GM23248 (cell line): ENCODE data around the gene ERCC6L. TPM values are rescaled to one million over a fixed set of nuclear protein-coding genes. Genes with fewer than 3 reads are reported as not detected.

ENCODE experiments used
- DNase-seq: peaks from one replicate; pipeline ENCODE4 v3.0.0-alpha.2; 2015
- H2AFZ ChIP-seq: fragments of 200-600 bp; sonication (generic); 2 replicates; pipeline ENCODE4 v1.6.1; 2016; ENCODE audit warnings: antibody characterized with exemption
- H3F3A ChIP-seq: fragments of 200-600 bp; sonication (generic); 2 replicates; pipeline ENCODE4 v1.6.1; 2016; ENCODE audit warnings: mild to moderate bottlenecking, antibody characterized with exemption, mixed run types; ENCODE audit not compliant: insufficient read depth
- H3K27ac ChIP-seq: fragments of 200-600 bp; sonication (generic); 2 replicates; pipeline ENCODE4 v1.5.1; 2016; ENCODE audit warnings: mild to moderate bottlenecking
- H3K27me3 ChIP-seq: fragments of 200-600 bp; sonication (generic); replicated peaks from 2 replicates; pipeline ENCODE4 v1.6.1; 2016; ENCODE audit warnings: mild to moderate bottlenecking; ENCODE audit not compliant: insufficient read depth
- H3K36me3 ChIP-seq: fragments of 200-600 bp; sonication (generic); 2 replicates; pipeline ENCODE4 v1.6.1; 2016; ENCODE audit warnings: low read depth, mild to moderate bottlenecking
- H3K4me1 ChIP-seq: fragments of 200-600 bp; sonication (generic); 2 replicates; pipeline ENCODE4 v1.6.1; 2016; ENCODE audit warnings: mild to moderate bottlenecking; ENCODE audit not compliant: insufficient read depth
- H3K4me2 ChIP-seq: fragments of 200-600 bp; sonication (generic); one replicate; pipeline ENCODE4 v1.6.1; 2016; ENCODE audit warnings: mild to moderate bottlenecking; ENCODE audit not compliant: unreplicated experiment
- H3K4me3 ChIP-seq: fragments of 200-600 bp; sonication (generic); 2 replicates; pipeline ENCODE4 v1.5.1; 2016; ENCODE audit warnings: mild to moderate bottlenecking
- H3K79me2 ChIP-seq: fragments of 200-600 bp; sonication (generic); 2 replicates; pipeline ENCODE4 v1.6.1; 2016; ENCODE audit warnings: mild to moderate bottlenecking; ENCODE audit not compliant: insufficient read depth
- H3K9ac ChIP-seq: fragments of 200-600 bp; sonication (generic); 2 replicates; pipeline ENCODE4 v1.6.1; 2016; ENCODE audit warnings: mild to moderate bottlenecking
- H3K9me2 ChIP-seq: fragments of 200-600 bp; sonication (generic); 2 replicates; pipeline ENCODE4 v1.6.1; 2016; ENCODE audit warnings: mixed run types, mild to moderate bottlenecking, moderate library complexity; ENCODE audit not compliant: insufficient read depth
- H3K9me3 ChIP-seq: fragments of 200-600 bp; sonication (generic); one replicate; pipeline ENCODE4 v1.6.1; 2017; ENCODE audit warnings: low read depth
- H4K20me1 ChIP-seq: fragments of 200-600 bp; sonication (generic); 2 replicates; pipeline ENCODE4 v1.6.0; 2016; ENCODE audit not compliant: insufficient read depth
- EZH2 ChIP-seq: fragments of 200-600 bp; sonication (generic); IDR thresholded peaks from 2 replicates; pipeline ENCODE4 v1.6.1; 2018; ENCODE audit warnings: antibody characterized with exemption, mild to moderate bottlenecking; ENCODE audit not compliant: insufficient read depth, poor library complexity, severe bottlenecking
- EZH2phosphoT487 ChIP-seq: fragments of 200-600 bp; sonication (generic); IDR thresholded peaks from 2 replicates; pipeline ENCODE4 v1.6.1; 2018; ENCODE audit warnings: antibody characterized with exemption, moderate library complexity, mild to moderate bottlenecking, low read depth; ENCODE audit not compliant: insufficient read depth
- WGBS, 2 experiments: methylation state at CpG; one replicate each; pipeline ENCODE4 v1.1.6; 2015 to 2017; ENCODE audit warnings: low lambda C conversion rate in 2 of 2, low coverage in 1 of 2; ENCODE audit errors: missing lambda C conversion rate in 2 of 2; 5-methylcytosine and 5-hydroxymethylcytosine counted together
- in situ Hi-C: fragments of 300-500 bp; cut with MboI; formaldehyde crosslinking; loops from 2 replicates; pipeline ENCODE4 v1.15.0; 2020
- polyA plus RNA-seq: library from polyadenylated mRNA; unstranded; fragments of >200 nt; fragmentation: Nextera tagmentation; extraction: Ambion mirVana; gene quantifications from 2 replicates; pipeline ENCODE4 v1.2.1, GENCODE V29; 2016
- total RNA-seq: library from RNA; depleted of rRNA; stranded (reverse); fragments of >200 nt; shearing (Covaris generic); gene quantifications from 2 replicates; pipeline ENCODE4 v1.2.3, GENCODE V29; 2014; rRNA removed

Gene ERCC6L
- 1.9 and 3.0 TPM in 2 replicates for total RNA-seq
- 2.1 and 2.4 TPM in 2 replicates for polyA plus RNA-seq

DNA sequence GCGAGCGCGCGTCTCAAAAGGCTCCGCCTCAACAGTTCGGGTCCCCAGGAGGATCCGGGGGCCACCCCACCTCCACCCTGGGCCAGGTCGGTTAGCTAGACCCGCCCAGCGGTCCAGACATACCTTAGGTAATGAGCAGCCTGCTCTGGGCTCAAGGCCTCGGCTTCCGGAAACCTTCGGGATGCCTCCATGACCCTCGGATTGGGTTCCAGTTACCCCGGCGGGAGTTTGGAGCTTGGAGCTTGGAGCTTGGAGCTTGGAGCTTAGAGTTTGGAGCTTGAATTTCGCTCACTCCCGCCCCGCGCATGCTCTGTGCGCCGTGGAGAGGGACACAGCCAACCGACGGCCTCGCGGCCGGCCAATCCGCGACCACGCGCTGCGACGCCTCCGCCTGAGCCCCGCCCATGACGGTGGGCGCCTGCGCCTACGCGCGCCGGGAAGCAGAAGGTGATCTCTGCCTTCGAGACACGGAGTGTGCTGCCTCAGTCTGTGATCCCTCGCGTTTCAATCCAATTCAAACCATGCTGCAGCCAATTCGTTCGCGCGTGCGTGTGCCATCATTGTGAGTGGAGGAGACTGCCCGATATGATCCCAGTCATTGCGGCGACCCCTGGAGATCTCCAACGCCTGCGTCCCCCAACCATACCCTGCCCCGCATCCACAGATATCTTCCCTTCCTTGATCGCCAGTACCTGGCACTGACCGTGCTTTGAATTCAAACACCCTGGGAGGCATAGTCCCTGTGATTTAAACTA, at the start of gene ERCC6L:
Gene ERCC6L (minus strand): TSS at position 307 of the 755 bp plus-strand sequence. CDS start 116 bp downstream, at position 191.
- Histone ChIP-seq H3K27ac (peak within 1 kb of the TSS; percentile 45), H3K4me1 (peaks cover 9% of the 10 kb centered on the region; the same call in 1 of the 2 replicates), H3K27me3 (no peaks in the 10 kb centered on the region), H3K9me2 (no peaks in the 10 kb centered on the region), H3K79me2 (0 out of 2 replicates have a peak, but pooled peaks cover 14% of the 10 kb centered on the region), H3K9ac (peak within 1 kb of the TSS; percentile 67), H3K4me2 (peak within 1 kb of the TSS; percentile 83), H3K9me3 (no peaks in the 10 kb centered on the region), H3K4me3 (peak within 1 kb of the TSS; percentile 87), H2AFZ (peak within 1 kb of the TSS; percentile 93), H3F3A (peaks cover 6% of the 10 kb centered on the region; the same call in 1 of the 2 replicates), H3K36me3 (no peaks in the 10 kb centered on the region), H4K20me1 (no peaks in the 10 kb centered on the region)
- in situ Hi-C loops: no loop called here
- DNase-seq: peak; percentile 90
- no peak for TF ChIP-seq EZH2
- TF ChIP-seq EZH2phosphoT487: no peak
- 1 to 3% methylated on average over 38 to 44 of the region's 59 CpGs for WGBS, 2 experiments

GRCh38 chrX:72282302-72282701, 43.5 kb upstream of the ERCC6L start:
- no peak for DNase-seq
- H3K36me3 ChIP-seq: no peaks in the 10 kb centered on the region
- H3K9me2 ChIP-seq: no peaks in the 10 kb centered on the region
- H3K4me3 ChIP-seq: no peak overlapping the region
- H3K79me2 ChIP-seq: no peaks in the 10 kb centered on the region
- no peak for TF ChIP-seq EZH2
- no peak for TF ChIP-seq EZH2phosphoT487
- WGBS, 2 experiments: 100% methylated on average over 1 of the region's 1 CpG
- no peaks in the 10 kb centered on the region for H3K9me3 ChIP-seq
- H3K27me3 ChIP-seq: no peaks in the 10 kb centered on the region
- H3K4me1 ChIP-seq: peaks cover 10% of the 10 kb centered on the region; the same call in 1 of the 2 replicates
- no peak overlapping the region for H3K27ac ChIP-seq
- no peak overlapping the region for H3K4me2 ChIP-seq
- H3K9ac ChIP-seq: no peak overlapping the region
- H4K20me1 ChIP-seq: no peaks in the 10 kb centered on the region
- no peak overlapping the region for H2AFZ ChIP-seq
- in situ Hi-C loops: loop anchor here (25.0 kb wide), 1 partner anchor 255 kb away; no protein-coding TSS in a partner anchor
- H3F3A ChIP-seq: no peaks in the 10 kb centered on the region

GRCh38 chrX:72280321-72280845, 41.6 kb upstream of the ERCC6L start:
- WGBS, 2 experiments: 6 to 17% methylated on average over 5 of the region's 5 CpGs
- H3K27me3 ChIP-seq: no peaks in the 10 kb centered on the region
- peak; percentile 80 for DNase-seq
- no peak overlapping the region for H3K4me3 ChIP-seq
- H2AFZ ChIP-seq: no peak overlapping the region
- H3K79me2 ChIP-seq: peaks cover 17% of the 10 kb centered on the region
- no peak overlapping the region for H3K27ac ChIP-seq
- no peak overlapping the region for H3K4me2 ChIP-seq
- H3K9ac ChIP-seq: no peak overlapping the region
- no peaks in the 10 kb centered on the region for H4K20me1 ChIP-seq
- peaks cover 16% of the 10 kb centered on the region for H3K4me1 ChIP-seq
- peaks cover 13% of the 10 kb centered on the region for H3F3A ChIP-seq
- in situ Hi-C loops: loop anchor here (25.0 kb wide), 1 partner anchor 257 kb away; no protein-coding TSS in a partner anchor
- no peaks in the 10 kb centered on the region for H3K9me2 ChIP-seq
- H3K36me3 ChIP-seq: peaks cover 8% of the 10 kb centered on the region; the same call in 1 of the 2 replicates
- TF ChIP-seq EZH2phosphoT487 (no peak), EZH2 (no peak)
- no peaks in the 10 kb centered on the region for H3K9me3 ChIP-seq

DNA sequence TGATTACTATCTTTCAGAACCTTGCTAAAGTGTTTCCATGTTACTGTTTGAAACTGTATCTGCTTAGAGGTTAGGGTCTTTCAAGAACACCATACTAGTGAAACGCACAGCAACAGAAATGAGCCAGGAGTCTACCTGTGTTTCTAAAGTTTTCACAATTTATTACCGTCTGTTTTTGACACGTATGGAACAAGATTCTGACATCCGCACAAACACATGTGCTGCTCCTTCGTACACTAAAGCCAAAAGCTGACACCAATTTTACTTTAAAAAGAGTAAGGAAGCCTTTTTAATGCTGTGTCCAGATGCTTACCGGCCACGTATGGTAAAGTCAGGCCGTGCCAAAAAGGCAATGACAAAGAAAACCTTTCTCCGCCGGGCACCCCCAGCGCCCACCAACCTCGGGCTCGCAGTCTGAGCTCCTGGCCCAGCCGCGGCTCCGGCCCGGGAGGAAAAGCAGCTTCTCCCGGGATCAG, 37.7 kb upstream of the ERCC6L start:
- in situ Hi-C loops: loop anchor here (25.0 kb wide), 1 partner anchor 261 kb away; no protein-coding TSS in a partner anchor
- H3K79me2 ChIP-seq: peaks cover 44% of the 10 kb centered on the region

More for the DNA sequence above, 37.7 kb upstream of the ERCC6L start:
- Histone ChIP-seq H3K27me3 (no peaks in the 10 kb centered on the region), H3K27ac (peak overlapping the region; percentile 81), H3K9me3 (no peaks in the 10 kb centered on the region), H3K36me3 (peaks cover 36% of the 10 kb centered on the region), H3K4me1 (peaks cover 37% of the 10 kb centered on the region), H2AFZ (peak overlapping the region; percentile 73), H4K20me1 (peaks cover 8% of the 10 kb centered on the region; the same call in 1 of the 2 replicates), H3F3A (peaks cover 50% of the 10 kb centered on the region), H3K9me2 (no peaks in the 10 kb centered on the region), H3K4me3 (peak overlapping the region; percentile 98), H3K4me2 (peak overlapping the region; percentile 91), H3K9ac (peak overlapping the region; percentile 99)
- DNase-seq: peak; percentile 35
- TF ChIP-seq EZH2: no peak
- 1 to 3% methylated on average over 17 to 18 of the region's 18 CpGs for whole genome bisulfite sequencing, 2 experiments
